K562 (cell line): ENCODE results near the gene TIMM17A. TPM values are rescaled to one million over a fixed set of nuclear protein-coding genes. Genes with fewer than 3 reads are reported as not detected.

Experiments used
- DIDO1 ChIP-seq: fragments of 450-650 bp; IDR thresholded peaks from 2 replicates; pipeline ENCODE4 v1.6.1; 2016; ENCODE audit warnings: low read depth, missing biosample characterization, missing genetic modification characterization
- EP300 ChIP-seq: IDR thresholded peaks from 2 replicates; pipeline ENCODE4 v1.6.1; 2012; ENCODE audit warnings: low read length, improper control_type of control experiment
- KDM1A ChIP-seq, 2 experiments: fragments of 450-650 bp; IDR thresholded peaks; 2 replicates each; pipeline ENCODE4 v1.6.1; 2016; ENCODE audit warnings: mild to moderate bottlenecking in 2 of 2
- MAZ ChIP-seq, 2 experiments: fragments of 450-650 bp in 1 of 2; sonication (generic) in 1 of 2; formaldehyde crosslinking; IDR thresholded peaks in 1 of 2; conservative IDR thresholded peaks in 1 of 2; 2 replicates each; pipeline versions ENCODE4 v1.4.0 to v1.5.0; 2020; ENCODE audit warnings: mild to moderate bottlenecking in 1 of 2, missing genetic modification reagents in 1 of 2
- MECOM ChIP-seq: fragments of 250-450 bp; sonication (Bioruptor Pico); IDR thresholded peaks from 2 replicates; pipeline ENCODE4 v1.8.0; 2022; ENCODE audit warnings: inconsistent platforms
- MEIS2 ChIP-seq: fragments of 450-650 bp; IDR thresholded peaks from 2 replicates; pipeline ENCODE4 v1.6.1; 2014; ENCODE audit warnings: mild to moderate bottlenecking; ENCODE audit not compliant: partially characterized antibody
- PKNOX1 ChIP-seq: fragments of 450-650 bp; IDR thresholded peaks from 2 replicates; pipeline ENCODE4 v1.6.1; 2016
- RBM17 ChIP-seq: fragments of 200-400 bp; formaldehyde crosslinking; IDR thresholded peaks from 2 replicates; pipeline ENCODE4 v1.6.1; 2017; ENCODE audit warnings: low read depth, mild to moderate bottlenecking, low read length, borderline replicate concordance
- SRF ChIP-seq, 2 experiments: fragments of 250-450, 450-650 bp in 1 of 2; sonication (Bioruptor Pico) in 1 of 2; sonication (generic) in 1 of 2; formaldehyde crosslinking; IDR thresholded peaks; 2 replicates each; pipeline versions ENCODE4 v1.5.0 to v1.5.1; 2020 to 2022; ENCODE audit warnings: mild to moderate bottlenecking in 1 of 2, missing genetic modification reagents in 1 of 2
- TAL1 ChIP-seq: fragments of 450-650 bp; IDR thresholded peaks from 2 replicates; pipeline ENCODE4 v1.6.1; 2016; ENCODE audit warnings: mild to moderate bottlenecking
- TBL1XR1 ChIP-seq, 2 experiments: IDR thresholded peaks; 2 replicates each; pipeline ENCODE4 v1.6.1; 2012; ENCODE audit warnings: improper control_type of control experiment in 2 of 2, low read length in 2 of 2, mild to moderate bottlenecking in 1 of 2
- TEAD4 ChIP-seq, 2 experiments: sonication (generic) in 1 of 2; formaldehyde crosslinking in 1 of 2; IDR thresholded peaks; 2 replicates each; pipeline versions ENCODE4 v1.6.1 to v1.8.0; 2012 to 2022; ENCODE audit warnings: borderline replicate concordance in 1 of 2, inconsistent platforms in 1 of 2, low read length in 1 of 2, mild to moderate bottlenecking in 1 of 2, missing genetic modification reagents in 1 of 2
- U2AF1 ChIP-seq: fragments of 200-400 bp; formaldehyde crosslinking; optimal IDR thresholded peaks from 2 replicates; pipeline ENCODE3; 2017; ENCODE audit warnings: mild to moderate bottlenecking, low read depth, low read length, moderate library complexity
- ZNF143 ChIP-seq: sonication (generic); formaldehyde crosslinking; IDR thresholded peaks from 2 replicates; pipeline ENCODE4 v1.9.0; 2022; ENCODE audit warnings: mild to moderate bottlenecking, missing genetic modification reagents
- ZNF584 ChIP-seq: fragments of 200-800 bp; sonication (Bioruptor generic); IDR thresholded peaks from 2 replicates; pipeline ENCODE4 v1.6.1; 2016; ENCODE audit warnings: low read depth, mild to moderate bottlenecking, missing genetic modification characterization, missing compliant biosample characterization
- polyA plus RNA-seq, 8 experiments: library from polyadenylated mRNA; depleted of rRNA in 4 of 8; stranded (reverse) in 5 of 8; unstranded in 3 of 8; fragments of >200 nt; fragmentation: Nextera tagmentation in 2 of 8; fragmentation: Illumina TruSeq in 1 of 8; extraction: Ambion mirVana in 2 of 8; extraction: Trizol in 1 of 8; gene quantifications; 2 replicates each; pipeline versions ENCODE4 v1.2.1 to v1.2.3, GENCODE V29; 2011 to 2014; ENCODE audit warnings: inconsistent platforms in 1 of 8, missing spikeins in 1 of 8
- total RNA-seq, 7 experiments: library from RNA; depleted of rRNA in 6 of 7; stranded (reverse); fragments of >200 nt in 6 of 7; fragmentation: Illumina TruSeq in 2 of 7; extraction: Trizol in 2 of 7; gene quantifications; 2 replicates each; pipeline versions ENCODE4 v1.2.1 to v1.2.3, GENCODE V29; 2011 to 2021; ENCODE audit warnings: low replicate concordance in 1 of 7
- TF ChIP-seq, protein P1 (sequence below), 3 experiments: fragments of 200-800 bp in 1 of 3; fragments of 250-450 bp in 1 of 3; fragments of 450-650 bp in 1 of 3; sonication (Bioruptor Pico) in 1 of 3; sonication (Bioruptor generic) in 1 of 3; formaldehyde crosslinking in 1 of 3; IDR thresholded peaks; 2 replicates each; pipeline versions ENCODE4 v1.6.1 to v1.8.0; 2016 to 2022; ENCODE audit warnings: mild to moderate bottlenecking in 2 of 3, missing genetic modification characterization in 2 of 3, missing compliant biosample characterization in 1 of 3, moderate library complexity in 1 of 3
- TF ChIP-seq, protein P2 (sequence below): sonication (generic); formaldehyde crosslinking; IDR thresholded peaks from 2 replicates; pipeline ENCODE4 v1.8.1; 2023; ENCODE audit warnings: missing genetic modification reagents, mild to moderate bottlenecking, borderline replicate concordance

The TIMM17A gene
- total and polyA plus RNA-seq, 9 of the 15 experiments (the other 6 are each of a cell fraction or from before 2014, with no cell fraction given) = 116 to 744 (median 180) TPM

DNA sequence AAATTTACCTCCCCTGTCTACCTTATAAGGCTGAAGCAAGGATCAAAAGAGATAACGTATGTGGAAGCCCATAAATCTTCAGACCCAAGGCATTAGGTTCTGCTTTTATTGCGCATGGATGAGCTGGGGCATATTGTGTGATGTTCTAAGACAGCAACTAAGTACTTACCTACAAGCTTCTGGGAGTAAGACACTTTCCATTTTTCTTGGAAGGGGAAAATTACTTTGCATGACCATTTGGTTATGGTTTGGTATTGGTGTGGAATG, 30.1 kb upstream of the TIMM17A start (continued):
- TF ChIP-seq, protein P1, sequence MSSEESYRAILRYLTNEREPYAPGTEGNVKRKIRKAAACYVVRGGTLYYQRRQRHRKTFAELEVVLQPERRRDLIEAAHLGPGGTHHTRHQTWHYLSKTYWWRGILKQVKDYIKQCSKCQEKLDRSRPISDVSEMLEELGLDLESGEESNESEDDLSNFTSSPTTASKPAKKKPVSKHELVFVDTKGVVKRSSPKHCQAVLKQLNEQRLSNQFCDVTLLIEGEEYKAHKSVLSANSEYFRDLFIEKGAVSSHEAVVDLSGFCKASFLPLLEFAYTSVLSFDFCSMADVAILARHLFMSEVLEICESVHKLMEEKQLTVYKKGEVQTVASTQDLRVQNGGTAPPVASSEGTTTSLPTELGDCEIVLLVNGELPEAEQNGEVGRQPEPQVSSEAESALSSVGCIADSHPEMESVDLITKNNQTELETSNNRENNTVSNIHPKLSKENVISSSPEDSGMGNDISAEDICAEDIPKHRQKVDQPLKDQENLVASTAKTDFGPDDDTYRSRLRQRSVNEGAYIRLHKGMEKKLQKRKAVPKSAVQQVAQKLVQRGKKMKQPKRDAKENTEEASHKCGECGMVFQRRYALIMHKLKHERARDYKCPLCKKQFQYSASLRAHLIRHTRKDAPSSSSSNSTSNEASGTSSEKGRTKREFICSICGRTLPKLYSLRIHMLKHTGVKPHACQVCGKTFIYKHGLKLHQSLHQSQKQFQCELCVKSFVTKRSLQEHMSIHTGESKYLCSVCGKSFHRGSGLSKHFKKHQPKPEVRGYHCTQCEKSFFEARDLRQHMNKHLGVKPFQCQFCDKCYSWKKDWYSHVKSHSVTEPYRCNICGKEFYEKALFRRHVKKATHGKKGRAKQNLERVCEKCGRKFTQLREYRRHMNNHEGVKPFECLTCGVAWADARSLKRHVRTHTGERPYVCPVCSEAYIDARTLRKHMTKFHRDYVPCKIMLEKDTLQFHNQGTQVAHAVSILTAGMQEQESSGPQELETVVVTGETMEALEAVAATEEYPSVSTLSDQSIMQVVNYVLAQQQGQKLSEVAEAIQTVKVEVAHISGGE (CRISPR knock-in tag; IDR thresholded peaks at IDR 0.05) = peak in 1 of 3 experiments; percentile 51; a peak in 1 of 6 replicates
- TF ChIP-seq MECOM (CRISPR knock-in tag) = peak; percentile 93
- TF ChIP-seq DIDO1 (tag) = no peak
- TF ChIP-seq ZNF584 (CRISPR knock-in tag) = no peak
- no peak for TF ChIP-seq MAZ (CRISPR knock-in tag; conservative IDR thresholded peaks at IDR 0.05 in 1 of 2, IDR thresholded peaks at IDR 0.05 in 1 of 2)
- peak; percentile 41; the same call in 1 of the 2 replicates for TF ChIP-seq EP300
- TF ChIP-seq RBM17 = no peak
- TF ChIP-seq, protein P2, sequence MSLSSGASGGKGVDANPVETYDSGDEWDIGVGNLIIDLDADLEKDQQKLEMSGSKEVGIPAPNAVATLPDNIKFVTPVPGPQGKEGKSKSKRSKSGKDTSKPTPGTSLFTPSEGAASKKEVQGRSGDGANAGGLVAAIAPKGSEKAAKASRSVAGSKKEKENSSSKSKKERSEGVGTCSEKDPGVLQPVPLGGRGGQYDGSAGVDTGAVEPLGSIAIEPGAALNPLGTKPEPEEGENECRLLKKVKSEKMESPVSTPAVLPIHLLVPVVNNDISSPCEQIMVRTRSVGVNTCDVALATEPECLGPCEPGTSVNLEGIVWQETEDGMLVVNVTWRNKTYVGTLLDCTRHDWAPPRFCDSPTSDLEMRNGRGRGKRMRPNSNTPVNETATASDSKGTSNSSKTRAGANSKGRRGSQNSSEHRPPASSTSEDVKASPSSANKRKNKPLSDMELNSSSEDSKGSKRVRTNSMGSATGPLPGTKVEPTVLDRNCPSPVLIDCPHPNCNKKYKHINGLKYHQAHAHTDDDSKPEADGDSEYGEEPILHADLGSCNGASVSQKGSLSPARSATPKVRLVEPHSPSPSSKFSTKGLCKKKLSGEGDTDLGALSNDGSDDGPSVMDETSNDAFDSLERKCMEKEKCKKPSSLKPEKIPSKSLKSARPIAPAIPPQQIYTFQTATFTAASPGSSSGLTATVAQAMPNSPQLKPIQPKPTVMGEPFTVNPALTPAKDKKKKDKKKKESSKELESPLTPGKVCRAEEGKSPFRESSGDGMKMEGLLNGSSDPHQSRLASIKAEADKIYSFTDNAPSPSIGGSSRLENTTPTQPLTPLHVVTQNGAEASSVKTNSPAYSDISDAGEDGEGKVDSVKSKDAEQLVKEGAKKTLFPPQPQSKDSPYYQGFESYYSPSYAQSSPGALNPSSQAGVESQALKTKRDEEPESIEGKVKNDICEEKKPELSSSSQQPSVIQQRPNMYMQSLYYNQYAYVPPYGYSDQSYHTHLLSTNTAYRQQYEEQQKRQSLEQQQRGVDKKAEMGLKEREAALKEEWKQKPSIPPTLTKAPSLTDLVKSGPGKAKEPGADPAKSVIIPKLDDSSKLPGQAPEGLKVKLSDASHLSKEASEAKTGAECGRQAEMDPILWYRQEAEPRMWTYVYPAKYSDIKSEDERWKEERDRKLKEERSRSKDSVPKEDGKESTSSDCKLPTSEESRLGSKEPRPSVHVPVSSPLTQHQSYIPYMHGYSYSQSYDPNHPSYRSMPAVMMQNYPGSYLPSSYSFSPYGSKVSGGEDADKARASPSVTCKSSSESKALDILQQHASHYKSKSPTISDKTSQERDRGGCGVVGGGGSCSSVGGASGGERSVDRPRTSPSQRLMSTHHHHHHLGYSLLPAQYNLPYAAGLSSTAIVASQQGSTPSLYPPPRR (CRISPR knock-in tag) = no peak
- TF ChIP-seq TAL1 = no peak
- TF ChIP-seq KDM1A (IDR thresholded peaks at IDR 0.05) = peak in 1 of 2 experiments; percentile 19; a peak in 1 of 4 replicates
- TF ChIP-seq MEIS2 = peak; percentile 99
- TF ChIP-seq TEAD4 (IDR thresholded peaks at IDR 0.05; ENCODE audit: low read length) = peak; percentile 20; the same call in 1 of the 2 replicates
- TF ChIP-seq TEAD4 (CRISPR knock-in tag; IDR thresholded peaks at IDR 0.05; ENCODE audit: borderline replicate concordance) = no peak
- TF ChIP-seq ZNF143 (CRISPR knock-in tag) = no peak
- peak in 1 of 2 experiments; percentile 95; a peak in 2 of 4 replicates for TF ChIP-seq SRF (CRISPR knock-in tag; IDR thresholded peaks at IDR 0.05)
- TF ChIP-seq PKNOX1 = peak; percentile 94
- TF ChIP-seq U2AF1 = no peak
- no peak for TF ChIP-seq TBL1XR1 (IDR thresholded peaks at IDR 0.05; ENCODE audit: low read length in 2 of 2)
